Mesendoderm (in vitro differentiated cells): Measurements from ENCODE around the gene TMIGD3.

Source experiments
- DNase-seq: peaks from one replicate; pipeline ENCODE4 v3.0.0; 2013
- H2AK5ac ChIP-seq: 2 replicates; pipeline ENCODE4 v1.6.1; 2013; ENCODE audit warnings: low read length, inconsistent platforms
- H2BK120ac ChIP-seq: 2 replicates; pipeline ENCODE4 v1.6.1; 2013; ENCODE audit warnings: low read depth, mild to moderate bottlenecking, low read length, moderate library complexity, mixed read lengths
- H2BK15ac ChIP-seq: replicated peaks from 2 replicates; pipeline ENCODE4 v1.6.1; 2013; ENCODE audit warnings: low read depth, mild to moderate bottlenecking, moderate library complexity
- H2BK5ac ChIP-seq: 2 replicates; pipeline ENCODE4 v1.6.1; 2013; ENCODE audit warnings: low read length, inconsistent platforms
- H3K18ac ChIP-seq: 2 replicates; pipeline ENCODE4 v1.6.1; 2013; ENCODE audit warnings: mild to moderate bottlenecking, low read length, mixed read lengths
- H3K23ac ChIP-seq: one replicate; pipeline ENCODE4 v1.6.1; 2013; ENCODE audit warnings: low read length
- H3K27ac ChIP-seq: 2 replicates; pipeline ENCODE4 v1.5.1; 2013; ENCODE audit warnings: low read depth, mild to moderate bottlenecking, inconsistent platforms, low read length, moderate library complexity
- H3K27me3 ChIP-seq: 2 replicates; pipeline ENCODE4 v1.6.1; 2013; ENCODE audit warnings: low read length, control low read depth, mild to moderate bottlenecking, inconsistent platforms; ENCODE audit not compliant: insufficient read depth, poor library complexity
- H3K36me3 ChIP-seq: 2 replicates; pipeline ENCODE4 v1.6.1; 2013; ENCODE audit warnings: low read length, inconsistent platforms; ENCODE audit not compliant: control insufficient read depth, insufficient read depth
- H3K4ac ChIP-seq: one replicate; pipeline ENCODE4 v1.6.1; 2013; ENCODE audit warnings: low read depth, mild to moderate bottlenecking, low read length, moderate library complexity
- H3K4me1 ChIP-seq: 2 replicates; pipeline ENCODE4 v1.6.1; 2013; ENCODE audit warnings: low read depth, low read length, inconsistent platforms; ENCODE audit not compliant: control insufficient read depth
- H3K4me2 ChIP-seq: 2 replicates; pipeline ENCODE4 v1.6.1; 2013; ENCODE audit warnings: low read length
- H3K4me3 ChIP-seq: 2 replicates; pipeline ENCODE4 v1.5.1; 2013; ENCODE audit warnings: mild to moderate bottlenecking, low read length
- H3K56ac ChIP-seq: one replicate; pipeline ENCODE4 v1.6.1; 2013; ENCODE audit warnings: low read length
- H3K79me1 ChIP-seq: 2 replicates; pipeline ENCODE4 v1.6.1; 2013; ENCODE audit warnings: low read length, inconsistent platforms
- H3K79me2 ChIP-seq: 2 replicates; pipeline ENCODE4 v1.6.1; 2013; ENCODE audit warnings: mild to moderate bottlenecking, low read length; ENCODE audit not compliant: control insufficient read depth, insufficient read depth
- H3K9ac ChIP-seq: 2 replicates; pipeline ENCODE4 v1.6.1; 2013; ENCODE audit warnings: low read length, inconsistent platforms
- H4K5ac ChIP-seq: one replicate; pipeline ENCODE4 v1.6.1; 2013; ENCODE audit warnings: low read length
- H4K8ac ChIP-seq: one replicate; pipeline ENCODE4 v1.6.1; 2013; ENCODE audit warnings: low read depth, mild to moderate bottlenecking, control low read depth, low read length, moderate library complexity
- WGBS: extraction: QIAGEN DNeasy Blood & Tissue Kit; methylation state at CpG from one replicate; pipeline ENCODE4 v1.1.7; 2013; ENCODE audit warnings: low lambda C conversion rate, missing lambda C conversion rate; ENCODE audit not compliant: insufficient coverage; ENCODE audit errors: extremely low coverage; 5-methylcytosine and 5-hydroxymethylcytosine counted together

TMIGD3 gene

GRCh38 chr1:111512931-111513330 is 9.5 kb upstream of the TMIGD3 start:
- H3K4me1 ChIP-seq: no peaks in the 10 kb centered on the region
- no peaks in the 10 kb centered on the region for H3K27me3 ChIP-seq
- no peak overlapping the region for H3K4me2 ChIP-seq
- no peak overlapping the region for H3K27ac ChIP-seq
- no peak overlapping the region for H3K9ac ChIP-seq
- no peak overlapping the region for H3K56ac ChIP-seq
- H3K23ac ChIP-seq: no peak overlapping the region
- no peak overlapping the region for H2BK15ac ChIP-seq
- no peak for DNase-seq
- H2BK5ac ChIP-seq: no peak overlapping the region
- no peak overlapping the region for H4K5ac ChIP-seq
- no peak overlapping the region for H3K4me3 ChIP-seq
- no peaks in the 10 kb centered on the region for H3K36me3 ChIP-seq
- no peak overlapping the region for H3K4ac ChIP-seq
- H2BK120ac ChIP-seq: no peak overlapping the region
- no peak overlapping the region for H2AK5ac ChIP-seq
- WGBS: no CpG with 5 or more reads among the region's 3 CpGs
- no peaks in the 10 kb centered on the region for H3K79me1 ChIP-seq
- no peaks in the 10 kb centered on the region for H3K79me2 ChIP-seq
- no peak overlapping the region for H3K18ac ChIP-seq
- no peak overlapping the region for H4K8ac ChIP-seq

GRCh38 chr1:111512132-111512889 is 8.9 kb upstream of the TMIGD3 start:
- H2AK5ac ChIP-seq: no peak overlapping the region
- no peaks in the 10 kb centered on the region for H3K79me2 ChIP-seq
- no CpG with 5 or more reads among the region's 5 CpGs for WGBS
- no peak overlapping the region for H3K4me3 ChIP-seq
- no peak overlapping the region for H3K27ac ChIP-seq
- no peak overlapping the region for H3K23ac ChIP-seq
- H2BK5ac ChIP-seq: no peak overlapping the region
- H3K4me1 ChIP-seq: peaks cover 1% of the 10 kb centered on the region
- DNase-seq: no peak
- no peak overlapping the region for H3K56ac ChIP-seq
- no peak overlapping the region for H2BK15ac ChIP-seq
- no peak overlapping the region for H3K4ac ChIP-seq
- H3K9ac ChIP-seq: no peak overlapping the region
- no peaks in the 10 kb centered on the region for H3K36me3 ChIP-seq
- H3K27me3 ChIP-seq: no peaks in the 10 kb centered on the region
- H3K18ac ChIP-seq: no peak overlapping the region
- no peak overlapping the region for H3K4me2 ChIP-seq
- H3K79me1 ChIP-seq: no peaks in the 10 kb centered on the region
- no peak overlapping the region for H4K5ac ChIP-seq
- no peak overlapping the region for H4K8ac ChIP-seq
- H2BK120ac ChIP-seq: no peak overlapping the region

DNA sequence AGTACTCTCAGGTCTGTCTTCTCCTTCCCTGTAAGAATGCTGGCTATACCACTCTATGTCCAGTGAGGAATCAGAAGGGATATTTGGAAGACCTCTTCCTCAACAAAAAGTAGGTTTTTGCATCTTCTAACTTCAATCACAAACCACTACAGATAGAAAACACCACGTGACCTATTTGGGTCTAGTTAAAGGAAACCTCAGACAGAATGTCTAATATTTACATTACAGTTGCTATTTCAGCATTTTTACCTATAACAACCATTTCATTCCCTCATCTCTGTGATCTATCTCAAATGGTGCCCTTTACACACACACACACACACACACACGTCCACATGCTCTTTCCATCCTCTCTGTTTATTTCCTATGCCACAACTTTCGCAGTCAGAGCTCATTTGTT is 7.9 kb upstream of the TMIGD3 start:
- no peak overlapping the region for H3K4ac ChIP-seq
- H2AK5ac ChIP-seq: no peak overlapping the region
- no peak overlapping the region for H3K56ac ChIP-seq
- no peak overlapping the region for H4K8ac ChIP-seq
- H2BK120ac ChIP-seq: no peak overlapping the region
- no peaks in the 10 kb centered on the region for H3K27me3 ChIP-seq
- H3K9ac ChIP-seq: no peak overlapping the region
- H3K4me3 ChIP-seq: no peak overlapping the region
- no peak overlapping the region for H4K5ac ChIP-seq
- WGBS: no CpG with 5 or more reads among the region's 3 CpGs
- peaks cover 2% of the 10 kb centered on the region for H3K4me1 ChIP-seq
- H3K23ac ChIP-seq: no peak overlapping the region
- H3K4me2 ChIP-seq: no peak overlapping the region
- no peaks in the 10 kb centered on the region for H3K36me3 ChIP-seq
- H2BK15ac ChIP-seq: no peak overlapping the region
- H3K27ac ChIP-seq: no peak overlapping the region
- no peak overlapping the region for H2BK5ac ChIP-seq
- DNase-seq: no peak
- H3K18ac ChIP-seq: no peak overlapping the region
- H3K79me2 ChIP-seq: no peaks in the 10 kb centered on the region
- no peaks in the 10 kb centered on the region for H3K79me1 ChIP-seq

GRCh38 chr1:111509997-111510375 is 6.6 kb upstream of the TMIGD3 start:
- peaks cover 2% of the 10 kb centered on the region for H3K4me1 ChIP-seq
- H3K79me2 ChIP-seq: no peaks in the 10 kb centered on the region
- no peak overlapping the region for H3K23ac ChIP-seq
- no CpG with 5 or more reads among the region's 3 CpGs for WGBS
- H3K79me1 ChIP-seq: no peaks in the 10 kb centered on the region
- no peak overlapping the region for H3K4me3 ChIP-seq
- H3K27me3 ChIP-seq: no peaks in the 10 kb centered on the region
- DNase-seq: no peak
- H3K9ac ChIP-seq: no peak overlapping the region
- H4K8ac ChIP-seq: no peak overlapping the region
- no peak overlapping the region for H4K5ac ChIP-seq
- H3K27ac ChIP-seq: no peak overlapping the region
- no peak overlapping the region for H2AK5ac ChIP-seq
- H3K18ac ChIP-seq: no peak overlapping the region
- H3K36me3 ChIP-seq: no peaks in the 10 kb centered on the region
- H3K4ac ChIP-seq: no peak overlapping the region
- no peak overlapping the region for H3K56ac ChIP-seq
- no peak overlapping the region for H2BK5ac ChIP-seq
- H2BK15ac ChIP-seq: no peak overlapping the region
- H2BK120ac ChIP-seq: no peak overlapping the region
- no peak overlapping the region for H3K4me2 ChIP-seq

- H3K56ac ChIP-seq: peak overlapping the region; percentile 89
- no CpG with 5 or more reads among the region's 15 CpGs for WGBS
Measured at GRCh38 chr1:111507411-111508201, 4.2 kb upstream of the TMIGD3 start.

More at GRCh38 chr1:111507411-111508201, 4.2 kb upstream of the TMIGD3 start:
- Histone ChIP-seq H2BK120ac (no peak overlapping the region), H3K27ac (no peak overlapping the region), H4K5ac (peak overlapping the region; percentile 28), H3K4me3 (no peak overlapping the region), H3K4me2 (peak overlapping the region; percentile 74), H3K23ac (no peak overlapping the region), H3K27me3 (no peaks in the 10 kb centered on the region), H3K36me3 (no peaks in the 10 kb centered on the region), H2AK5ac (no peak overlapping the region), H3K79me2 (no peaks in the 10 kb centered on the region), H2BK15ac (no peak overlapping the region), H3K4ac (peak overlapping the region; percentile 44), H3K18ac (peak overlapping the region; percentile 35), H3K9ac (peak overlapping the region; percentile 80), H3K79me1 (no peaks in the 10 kb centered on the region), H3K4me1 (peaks cover 2% of the 10 kb centered on the region), H4K8ac (no peak overlapping the region), H2BK5ac (peak overlapping the region; percentile 66)
- peak; percentile 88 for DNase-seq
